Lower leg skin (tissue), 4 donors: Measurements from ENCODE around the gene PPP3CB. TPM values are rescaled to one million over a fixed set of nuclear protein-coding genes. Genes with fewer than 3 reads are reported as not detected.

ENCODE experiments used
- DNase-seq, 2 donors: peaks; one replicate each; pipeline ENCODE4 v3.0.0-alpha.2; 2019; ENCODE audit warnings: low spot score in 2 of 2
- H3K4me3 ChIP-seq: fragments of 200-600 bp; sonication (generic); 2 replicates; pipeline ENCODE4 v1.5.1; 2017; ENCODE audit warnings: mild to moderate bottlenecking, low read depth; ENCODE audit not compliant: poor library complexity, severe bottlenecking
- POLR2A ChIP-seq, 2 donors: fragments of 450-650 bp; IDR thresholded peaks; one replicate each; pipeline ENCODE4 v1.6.1; 2016 to 2017; ENCODE audit warnings: antibody characterized with exemption in 2 of 2, mild to moderate bottlenecking in 1 of 2, moderate library complexity in 1 of 2
- WGBS, 2 donors: methylation state at CpG; one replicate each; pipeline ENCODE4 v1.1.5; 2018; 5-methylcytosine and 5-hydroxymethylcytosine counted together
- intact Hi-C: fragments of 100-400 bp; cut with DNase I; formaldehyde crosslinking; loops from one replicate; pipeline ENCODE4 v1.15.0; 2023; ENCODE audit warnings: low total_unique reads
- total RNA-seq, 4 donors: library from RNA; depleted of rRNA; stranded (reverse); fragments of >200 nt; gene quantifications; one replicate each; pipeline ENCODE4 v1.1.0, GENCODE V29; 2016
- TF ChIP-seq, protein P1 (sequence below), 3 donors: fragments of 450-650 bp; IDR thresholded peaks; one replicate each; pipeline ENCODE4 v1.5.1; 2016; ENCODE audit warnings: antibody characterized with exemption in 3 of 3, mild to moderate bottlenecking in 3 of 3, moderate library complexity in 2 of 3

PPP3CB gene
- total RNA-seq, 4 donors from 2014 or later = 19.8 to 25.1 (median 24.1) TPM

DNA sequence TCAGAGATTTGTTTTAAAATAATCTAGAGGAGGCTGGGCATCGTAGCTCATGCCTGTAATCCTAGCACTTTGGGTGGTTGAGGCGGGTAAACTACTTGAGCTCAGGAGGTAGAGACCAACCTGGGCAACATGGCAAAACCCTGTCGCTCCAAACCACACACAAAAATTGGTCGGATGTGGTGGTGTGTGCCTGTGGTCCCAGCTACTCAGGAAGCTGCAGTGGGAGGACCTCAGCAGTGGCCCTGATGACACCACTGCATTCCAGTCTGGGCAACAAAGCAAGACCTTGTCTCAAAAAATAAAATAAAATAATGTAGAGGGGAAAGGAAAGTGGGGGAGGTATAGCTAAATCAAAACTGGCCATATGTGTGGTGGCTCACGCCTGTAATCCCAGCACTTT is 13.9 kb upstream of the PPP3CB start:
- WGBS, 2 donors = 88 to 96% methylated on average over 5 of the region's 5 CpGs
- intact Hi-C loops = no loop called here
- H3K4me3 ChIP-seq = no peak overlapping the region
- DNase-seq = no peak
- TF ChIP-seq, protein P1, sequence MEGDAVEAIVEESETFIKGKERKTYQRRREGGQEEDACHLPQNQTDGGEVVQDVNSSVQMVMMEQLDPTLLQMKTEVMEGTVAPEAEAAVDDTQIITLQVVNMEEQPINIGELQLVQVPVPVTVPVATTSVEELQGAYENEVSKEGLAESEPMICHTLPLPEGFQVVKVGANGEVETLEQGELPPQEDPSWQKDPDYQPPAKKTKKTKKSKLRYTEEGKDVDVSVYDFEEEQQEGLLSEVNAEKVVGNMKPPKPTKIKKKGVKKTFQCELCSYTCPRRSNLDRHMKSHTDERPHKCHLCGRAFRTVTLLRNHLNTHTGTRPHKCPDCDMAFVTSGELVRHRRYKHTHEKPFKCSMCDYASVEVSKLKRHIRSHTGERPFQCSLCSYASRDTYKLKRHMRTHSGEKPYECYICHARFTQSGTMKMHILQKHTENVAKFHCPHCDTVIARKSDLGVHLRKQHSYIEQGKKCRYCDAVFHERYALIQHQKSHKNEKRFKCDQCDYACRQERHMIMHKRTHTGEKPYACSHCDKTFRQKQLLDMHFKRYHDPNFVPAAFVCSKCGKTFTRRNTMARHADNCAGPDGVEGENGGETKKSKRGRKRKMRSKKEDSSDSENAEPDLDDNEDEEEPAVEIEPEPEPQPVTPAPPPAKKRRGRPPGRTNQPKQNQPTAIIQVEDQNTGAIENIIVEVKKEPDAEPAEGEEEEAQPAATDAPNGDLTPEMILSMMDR (IDR thresholded peaks at IDR 0.05) = no peak
- no peak for TF ChIP-seq POLR2A (IDR thresholded peaks at IDR 0.05)

DNA sequence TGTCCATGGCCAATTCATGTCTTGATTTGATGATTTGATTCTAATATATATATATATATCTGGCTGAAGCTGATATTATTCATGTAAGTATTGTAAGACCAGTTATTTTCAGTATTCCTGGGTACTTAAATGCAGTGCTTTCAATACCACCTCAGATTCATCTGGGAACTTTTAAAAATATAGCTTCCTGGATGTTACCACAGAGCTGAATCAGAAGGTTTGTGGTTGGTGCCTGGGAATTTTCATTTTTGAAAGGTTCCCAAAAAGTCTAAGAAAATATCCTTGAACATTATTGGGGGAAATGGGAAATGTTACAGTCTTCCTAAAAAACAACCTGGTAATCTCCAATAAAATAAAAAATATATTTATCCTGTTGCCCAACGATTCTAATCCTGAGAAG is 10.7 kb upstream of the PPP3CB start:
- intact Hi-C loops = no loop called here
- H3K4me3 ChIP-seq = no peak overlapping the region
- TF ChIP-seq, protein P1 (IDR thresholded peaks at IDR 0.05) = no peak
- no peak for TF ChIP-seq POLR2A (IDR thresholded peaks at IDR 0.05)
- no peak for DNase-seq
- WGBS, 2 donors = 84 to 96% methylated on average over 1 of the region's 1 CpG

DNA sequence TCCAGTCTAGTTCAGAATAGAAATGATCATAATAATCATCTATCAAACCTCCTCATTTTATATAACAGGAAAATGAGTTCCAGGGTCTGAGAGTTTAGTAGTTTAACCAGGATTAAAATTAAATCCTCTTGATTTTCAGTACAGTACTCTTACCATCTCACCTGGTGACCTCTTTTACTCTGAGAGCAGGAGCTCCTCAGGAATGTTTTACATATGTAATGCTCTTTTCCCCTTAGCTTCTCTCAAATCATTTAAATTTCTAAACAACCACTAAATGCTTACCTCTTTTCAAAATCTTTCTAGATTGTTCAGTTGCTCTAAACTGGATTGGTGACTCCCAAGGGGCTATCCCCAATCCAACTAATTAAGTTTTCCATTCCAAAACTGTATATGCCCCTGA is 10.2 kb upstream of the PPP3CB start:
- TF ChIP-seq POLR2A (IDR thresholded peaks at IDR 0.05) = no peak
- TF ChIP-seq, protein P1 (IDR thresholded peaks at IDR 0.05) = no peak
- intact Hi-C loops = no loop called here
- no peak for DNase-seq
- H3K4me3 ChIP-seq = no peak overlapping the region

DNA sequence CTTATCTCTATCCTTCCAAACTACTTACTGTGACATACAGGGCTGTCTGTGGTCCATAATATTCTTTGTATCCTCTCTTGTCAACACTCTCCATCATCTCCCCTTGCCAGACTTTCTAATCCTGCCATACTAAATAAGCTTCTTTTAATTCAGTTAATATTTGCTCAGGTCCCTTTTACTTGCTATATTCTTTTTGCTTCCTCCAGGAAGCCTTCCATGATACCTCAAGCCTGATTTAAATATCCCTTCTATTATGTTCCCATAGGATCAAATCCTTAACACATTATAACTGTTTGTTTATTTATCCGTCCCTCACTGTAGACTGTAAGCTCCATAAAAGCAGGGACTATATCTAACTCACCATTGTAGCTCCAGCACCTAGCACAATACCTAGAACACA is 7.2 kb upstream of the PPP3CB start:
- H3K4me3 ChIP-seq = no peak overlapping the region
- DNase-seq = no peak
- intact Hi-C loops = no loop called here
- WGBS, 2 donors = 98% methylated on average over 1 of the region's 1 CpG
- no peak for TF ChIP-seq POLR2A (IDR thresholded peaks at IDR 0.05)
- TF ChIP-seq, protein P1 (IDR thresholded peaks at IDR 0.05) = no peak

DNA sequence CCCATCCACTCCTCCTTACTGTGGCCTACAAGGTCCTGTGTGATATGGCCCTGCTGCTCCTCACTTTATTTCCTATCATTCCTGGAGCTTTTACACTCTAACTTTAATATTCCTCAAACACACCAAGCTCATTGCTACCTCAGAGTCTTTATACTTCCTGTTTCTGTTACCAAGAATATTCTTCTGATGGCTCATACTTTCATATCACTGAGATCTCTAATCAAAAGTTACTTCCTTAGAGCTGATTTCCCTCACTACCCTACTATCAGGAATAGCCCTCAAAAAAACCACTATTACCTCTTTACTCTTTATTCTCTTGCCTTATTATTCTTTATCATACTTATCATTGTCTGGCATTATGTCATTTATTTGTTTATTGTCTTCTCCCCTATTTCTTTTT is 5.8 kb upstream of the PPP3CB start:
- intact Hi-C loops = no loop called here
- H3K4me3 ChIP-seq = no peak overlapping the region
- TF ChIP-seq, protein P1 (IDR thresholded peaks at IDR 0.05) = no peak
- TF ChIP-seq POLR2A (IDR thresholded peaks at IDR 0.05) = no peak
- DNase-seq = no peak

DNA sequence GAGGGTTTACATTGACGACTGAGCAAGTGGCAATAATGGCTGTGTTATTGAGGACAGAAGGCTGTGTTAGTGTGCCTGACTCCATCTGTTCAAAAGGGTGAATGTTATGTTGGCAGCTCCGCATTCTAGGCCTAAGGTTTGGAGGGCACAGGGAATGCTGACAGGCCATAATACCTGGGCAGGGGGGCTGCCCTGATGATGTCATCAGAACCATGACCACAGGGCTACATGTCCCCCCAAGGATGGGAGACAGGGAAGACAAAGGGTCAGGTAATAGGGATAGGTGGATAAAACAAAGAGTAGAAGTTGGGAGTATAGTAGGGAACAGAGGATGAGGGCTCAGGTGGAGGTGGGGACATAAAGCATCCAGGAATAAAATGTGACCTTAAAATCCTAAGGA is 1.8 kb upstream of the PPP3CB start:
- intact Hi-C loops = no loop called here
- no peak for TF ChIP-seq POLR2A (IDR thresholded peaks at IDR 0.05)
- TF ChIP-seq, protein P1 (IDR thresholded peaks at IDR 0.05) = no peak
- DNase-seq = no peak
- H3K4me3 ChIP-seq = no peak overlapping the region
- 75 to 77% methylated on average over 2 of the region's 2 CpGs for WGBS, 2 donors
